K562 (cell line): ENCODE data around the gene UNC13A. TPM values are rescaled to one million over a fixed set of nuclear protein-coding genes. Genes with fewer than 3 reads are reported as not detected.

ENCODE experiments used
- CREB1 ChIP-seq, 2 experiments: sonication (generic) in 1 of 2; formaldehyde crosslinking in 1 of 2; IDR thresholded peaks; 2 replicates each; pipeline versions ENCODE4 v1.6.1 to v1.8.0; 2012 to 2022; ENCODE audit warnings: inconsistent platforms in 1 of 2, mild to moderate bottlenecking in 1 of 2, missing genetic modification reagents in 1 of 2, moderate library complexity in 1 of 2
- GMEB1 ChIP-seq: fragments of 250-450 bp; sonication (Bioruptor Pico); IDR thresholded peaks from 2 replicates; pipeline ENCODE4 v1.4.0; 2020; ENCODE audit warnings: mild to moderate bottlenecking
- HNRNPK ChIP-seq: fragments of 200-400 bp; formaldehyde crosslinking; IDR thresholded peaks from one replicate; pipeline ENCODE4 v1.6.1; 2018; ENCODE audit warnings: mild to moderate bottlenecking, low read depth, low read length; ENCODE audit not compliant: poor library complexity, severe bottlenecking
- POLR2G ChIP-seq: fragments of 200-400 bp; formaldehyde crosslinking; IDR thresholded peaks from 2 replicates; pipeline ENCODE4 v1.6.1; 2017; ENCODE audit warnings: low read depth, mild to moderate bottlenecking, antibody characterized with exemption, low read length, moderate library complexity
- RFX5 ChIP-seq: IDR thresholded peaks from 2 replicates; pipeline ENCODE4 v1.6.1; 2011; ENCODE audit warnings: low read depth, mild to moderate bottlenecking, improper control_type of control experiment, low read length
- SAP30 ChIP-seq: fragments of 200-600 bp; sonication (generic); IDR thresholded peaks from 2 replicates; pipeline ENCODE4 v1.6.1; 2012; ENCODE audit warnings: borderline replicate concordance, low read depth, mild to moderate bottlenecking, moderate library complexity, low read length, control low read depth, inconsistent platforms; ENCODE audit not compliant: insufficient read depth, poor library complexity, severe bottlenecking
- SRSF3 ChIP-seq: fragments of 200-400 bp; formaldehyde crosslinking; IDR thresholded peaks from 2 replicates; pipeline ENCODE4 v1.6.1; 2016; ENCODE audit warnings: mild to moderate bottlenecking, low read length, moderate library complexity; ENCODE audit not compliant: insufficient read depth
- TAF1 ChIP-seq: IDR thresholded peaks from 2 replicates; pipeline ENCODE4 v1.6.1; 2011; ENCODE audit warnings: mild to moderate bottlenecking, low read length, moderate library complexity; ENCODE audit not compliant: insufficient read depth, control insufficient read depth, severe bottlenecking; ENCODE audit errors: extremely low read depth
- VEZF1 ChIP-seq: fragments of 200-800 bp; sonication (Bioruptor generic); IDR thresholded peaks from 2 replicates; pipeline ENCODE4 v1.6.1; 2017; ENCODE audit warnings: missing genetic modification characterization, missing compliant biosample characterization
- XRCC4 ChIP-seq: IDR thresholded peaks from one replicate; pipeline ENCODE4 v1.6.1; 2011; ENCODE audit not compliant: insufficient read depth, insufficient read length; ENCODE audit errors: extremely low read depth
- ZFP36 ChIP-seq: fragments of 150-350 bp; IDR thresholded peaks from 2 replicates; pipeline ENCODE4 v1.6.1; 2018; ENCODE audit warnings: low read length, low read depth; ENCODE audit not compliant: partially characterized antibody
- ZKSCAN1 ChIP-seq: fragments of 150-350 bp; IDR thresholded peaks from 2 replicates; pipeline ENCODE4 v1.6.1; 2016; ENCODE audit warnings: low read depth, low read length
- ZNF12 ChIP-seq: sonication (generic); formaldehyde crosslinking; IDR thresholded peaks from 2 replicates; pipeline ENCODE4 v1.4.0; 2020; ENCODE audit warnings: mild to moderate bottlenecking, missing genetic modification reagents
- ZNF57 ChIP-seq: fragments of 450-650 bp; formaldehyde crosslinking; IDR thresholded peaks from 2 replicates; pipeline ENCODE4 v1.4.0; 2020; ENCODE audit warnings: mild to moderate bottlenecking, moderate library complexity
- ZNF584 ChIP-seq: fragments of 200-800 bp; sonication (Bioruptor generic); IDR thresholded peaks from 2 replicates; pipeline ENCODE4 v1.6.1; 2016; ENCODE audit warnings: low read depth, mild to moderate bottlenecking, missing genetic modification characterization, missing compliant biosample characterization
- ZNF639 ChIP-seq, 2 experiments: fragments of 200-800 bp in 1 of 2; sonication (Bioruptor generic) in 1 of 2; sonication (generic) in 1 of 2; formaldehyde crosslinking in 1 of 2; IDR thresholded peaks in 1 of 2; conservative IDR thresholded peaks in 1 of 2; 2 replicates each; pipeline versions ENCODE4 v1.5.0 to v1.6.1; 2016 to 2020; ENCODE audit warnings: missing compliant biosample characterization in 1 of 2, missing genetic modification characterization in 1 of 2, missing genetic modification reagents in 1 of 2
- ZNF830 ChIP-seq: fragments of 250-450 bp; sonication (Bioruptor Pico); IDR thresholded peaks from 2 replicates; pipeline ENCODE4 v1.5.0; 2021; ENCODE audit warnings: mild to moderate bottlenecking
- ZSCAN29 ChIP-seq: fragments of 450-650 bp; IDR thresholded peaks from 2 replicates; pipeline ENCODE4 v1.6.1; 2017
- polyA plus RNA-seq, 8 experiments: library from polyadenylated mRNA; depleted of rRNA in 4 of 8; stranded (reverse) in 5 of 8; unstranded in 3 of 8; fragments of >200 nt; fragmentation: Nextera tagmentation in 2 of 8; fragmentation: Illumina TruSeq in 1 of 8; extraction: Ambion mirVana in 2 of 8; extraction: Trizol in 1 of 8; gene quantifications; 2 replicates each; pipeline versions ENCODE4 v1.2.1 to v1.2.3, GENCODE V29; 2011 to 2014; ENCODE audit warnings: inconsistent platforms in 1 of 8, missing spikeins in 1 of 8
- total RNA-seq, 7 experiments: library from RNA; depleted of rRNA in 6 of 7; stranded (reverse); fragments of >200 nt in 6 of 7; fragmentation: Illumina TruSeq in 2 of 7; extraction: Trizol in 2 of 7; gene quantifications; 2 replicates each; pipeline versions ENCODE4 v1.2.1 to v1.2.3, GENCODE V29; 2011 to 2021; ENCODE audit warnings: low replicate concordance in 1 of 7
- TF ChIP-seq, protein P1 (sequence below): fragments of 450-650 bp; IDR thresholded peaks from 2 replicates; pipeline ENCODE4 v1.6.1; 2014; ENCODE audit warnings: low read depth, mild to moderate bottlenecking, moderate library complexity, borderline replicate concordance

Gene UNC13A
- total and polyA plus RNA-seq, 9 of the 15 experiments (the other 6 are each of a cell fraction or from before 2014, with no cell fraction given): 0.03 to 1.0 (median 0.25) TPM

GRCh38 chr19:17555480-17555928 is 132.7 kb downstream of the UNC13A start, which contains the start of gene COLGALT1 (continued):
- TF ChIP-seq ZNF639 (CRISPR knock-in tag; conservative IDR thresholded peaks at IDR 0.05 in 1 of 2, IDR thresholded peaks at IDR 0.05 in 1 of 2) (peak in 1 of 2 experiments; percentile 66; a peak in 2 of 4 replicates), VEZF1 (CRISPR knock-in tag) (peak; percentile 90), SAP30 (no peak), ZKSCAN1 (0 out of 2 replicates have a peak, but pooled peaks have one; percentile 3), ZNF12 (CRISPR knock-in tag) (no peak), ZNF57 (CRISPR knock-in tag) (no peak), RFX5 (0 out of 2 replicates have a peak, but pooled peaks have one; percentile 53), TAF1 (peak; percentile 28), GMEB1 (peak; percentile 84), HNRNPK (no peak), ZNF830 (CRISPR knock-in tag) (no peak), ZNF584 (CRISPR knock-in tag) (0 out of 2 replicates have a peak, but pooled peaks have one; percentile 29), POLR2G (peak; percentile 78; the same call in 1 of the 2 replicates), XRCC4 (no peak), SRSF3 (no peak), CREB1 (IDR thresholded peaks at IDR 0.05) (peak; percentile 86), CREB1 (CRISPR knock-in tag; IDR thresholded peaks at IDR 0.05) (peak; percentile 87), ZSCAN29 (no peak), ZFP36 (no peak)
- TF ChIP-seq, protein P1, sequence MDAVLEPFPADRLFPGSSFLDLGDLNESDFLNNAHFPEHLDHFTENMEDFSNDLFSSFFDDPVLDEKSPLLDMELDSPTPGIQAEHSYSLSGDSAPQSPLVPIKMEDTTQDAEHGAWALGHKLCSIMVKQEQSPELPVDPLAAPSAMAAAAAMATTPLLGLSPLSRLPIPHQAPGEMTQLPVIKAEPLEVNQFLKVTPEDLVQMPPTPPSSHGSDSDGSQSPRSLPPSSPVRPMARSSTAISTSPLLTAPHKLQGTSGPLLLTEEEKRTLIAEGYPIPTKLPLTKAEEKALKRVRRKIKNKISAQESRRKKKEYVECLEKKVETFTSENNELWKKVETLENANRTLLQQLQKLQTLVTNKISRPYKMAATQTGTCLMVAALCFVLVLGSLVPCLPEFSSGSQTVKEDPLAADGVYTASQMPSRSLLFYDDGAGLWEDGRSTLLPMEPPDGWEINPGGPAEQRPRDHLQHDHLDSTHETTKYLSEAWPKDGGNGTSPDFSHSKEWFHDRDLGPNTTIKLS: peak; percentile 74
